GM19239 (cell line): Measurements from ENCODE around the gene SRSF8.

Source experiments
- DNase-seq: peaks from one replicate; pipeline ENCODE4 v3.0.0; 2011; ENCODE audit warnings: low spot score; ENCODE audit not compliant: insufficient read length
- FAIRE-seq: peaks from 2 replicates; lab custom pipeline; 2011; peaks lifted over from hg19 to GRCh38; lab: Jason Lieb, UNC

SRSF8 gene

DNA sequence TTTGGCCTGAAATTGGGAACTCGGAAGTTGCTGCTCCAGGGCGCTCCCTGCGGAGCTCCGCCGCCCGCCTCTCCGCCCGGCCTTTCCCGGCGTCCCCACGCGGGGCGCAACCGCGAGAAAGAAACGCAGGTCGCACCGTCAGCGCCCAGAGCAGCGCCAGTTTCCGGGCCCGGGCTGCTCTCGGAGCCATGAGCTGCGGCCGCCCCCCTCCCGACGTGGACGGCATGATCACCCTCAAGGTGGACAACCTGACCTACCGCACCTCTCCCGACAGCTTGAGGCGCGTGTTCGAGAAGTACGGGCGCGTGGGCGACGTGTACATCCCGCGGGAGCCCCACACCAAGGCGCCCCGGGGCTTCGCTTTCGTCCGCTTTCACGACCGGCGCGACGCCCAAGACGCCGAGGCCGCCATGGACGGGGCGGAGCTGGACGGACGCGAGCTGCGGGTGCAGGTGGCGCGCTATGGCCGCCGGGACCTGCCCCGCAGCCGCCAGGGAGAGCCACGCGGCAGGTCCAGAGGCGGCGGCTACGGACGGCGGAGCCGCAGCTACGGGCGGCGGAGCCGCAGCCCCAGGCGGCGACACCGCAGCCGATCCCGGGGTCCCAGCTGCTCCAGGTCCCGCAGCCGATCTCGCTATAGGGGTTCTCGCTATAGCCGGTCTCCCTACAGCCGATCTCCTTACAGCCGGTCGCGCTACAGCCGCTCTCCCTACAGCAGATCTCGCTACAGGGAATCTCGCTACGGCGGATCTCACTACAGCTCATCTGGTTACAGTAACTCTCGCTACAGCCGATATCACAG, 521 bp downstream of the SRSF8 start:
- no peak for DNase-seq
- FAIRE-seq, result no peak

DNA sequence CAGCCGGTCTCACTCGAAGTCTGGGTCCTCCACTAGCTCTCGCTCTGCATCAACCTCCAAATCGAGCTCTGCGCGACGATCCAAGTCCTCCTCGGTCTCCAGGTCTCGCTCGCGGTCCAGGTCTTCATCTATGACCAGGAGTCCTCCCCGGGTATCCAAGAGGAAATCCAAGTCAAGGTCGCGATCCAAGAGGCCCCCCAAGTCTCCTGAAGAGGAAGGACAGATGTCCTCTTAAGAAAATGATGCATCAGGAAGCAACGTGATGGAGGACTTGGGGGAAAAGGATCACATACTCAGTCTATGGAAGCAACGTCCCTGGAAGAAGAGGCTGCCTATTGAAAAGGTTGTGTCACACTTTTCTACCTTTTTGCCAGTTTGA, 1.1 kb downstream of the SRSF8 start:
- FAIRE-seq (peak; percentile 58), DNase-seq (no peak)

DNA sequence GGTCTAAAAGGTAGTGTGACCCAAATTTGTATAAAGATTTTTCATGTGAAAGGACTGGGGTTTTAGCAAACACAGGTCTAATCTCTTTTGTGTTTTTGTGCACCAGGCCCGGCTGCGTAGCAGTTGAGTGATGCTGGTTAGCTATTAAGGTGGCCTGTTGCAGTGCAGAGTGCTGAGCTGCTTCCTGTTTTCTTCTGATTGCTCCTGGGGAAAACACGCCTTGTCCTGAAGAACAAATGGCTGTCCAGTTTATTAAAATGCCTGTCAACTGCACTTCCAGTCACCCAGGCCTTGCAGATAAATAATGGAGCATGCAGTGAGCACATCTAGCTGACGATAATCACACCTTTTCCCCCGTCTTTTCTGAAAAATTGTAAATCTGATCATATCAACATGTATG, 1.8 kb downstream of the SRSF8 start:
- no peak for DNase-seq
- FAIRE-seq, result peak; percentile 98

DNA sequence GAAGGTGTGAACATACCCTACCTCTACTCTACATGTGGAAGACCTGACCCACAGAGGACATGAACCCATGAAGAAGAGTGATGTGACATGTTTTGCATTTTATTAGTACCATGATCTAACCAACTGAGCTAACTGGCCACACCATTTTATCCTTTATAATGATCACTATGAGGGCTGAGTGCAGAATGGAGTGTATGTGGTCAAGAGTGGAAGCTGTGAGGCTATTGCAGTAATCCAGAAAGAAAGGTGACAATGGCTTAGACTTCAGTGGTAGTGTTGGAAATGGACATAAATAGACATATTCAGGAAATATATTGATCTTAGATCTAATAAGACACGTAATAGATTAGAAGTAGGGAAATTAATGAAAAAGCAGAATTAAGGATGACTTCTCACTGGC, 3.8 kb downstream of the SRSF8 start:
- FAIRE-seq, result peak; percentile 4

DNA sequence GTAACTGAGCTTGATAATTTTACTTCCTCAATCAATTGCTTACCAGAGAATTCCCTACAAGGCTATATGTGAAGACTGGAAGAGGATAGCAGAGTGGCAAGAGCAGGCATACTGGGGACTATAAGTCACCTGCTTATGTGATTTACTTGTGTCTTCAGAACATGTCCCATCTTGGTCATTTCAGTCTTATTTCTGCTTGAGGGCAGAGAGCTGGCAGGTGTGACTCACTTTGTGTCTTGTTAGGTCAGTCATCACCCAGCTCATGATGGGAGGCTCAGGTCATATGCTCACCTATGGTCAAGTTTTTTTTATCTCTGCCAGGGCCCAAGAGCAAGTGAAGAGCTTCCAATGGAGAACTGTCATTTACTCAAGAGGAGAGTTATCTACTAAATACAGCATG, 6.2 kb downstream of the SRSF8 start:
- DNase-seq, result no peak
- no peak for FAIRE-seq

More for the DNA sequence above, 3.8 kb downstream of the SRSF8 start:
- no peak for DNase-seq

DNA sequence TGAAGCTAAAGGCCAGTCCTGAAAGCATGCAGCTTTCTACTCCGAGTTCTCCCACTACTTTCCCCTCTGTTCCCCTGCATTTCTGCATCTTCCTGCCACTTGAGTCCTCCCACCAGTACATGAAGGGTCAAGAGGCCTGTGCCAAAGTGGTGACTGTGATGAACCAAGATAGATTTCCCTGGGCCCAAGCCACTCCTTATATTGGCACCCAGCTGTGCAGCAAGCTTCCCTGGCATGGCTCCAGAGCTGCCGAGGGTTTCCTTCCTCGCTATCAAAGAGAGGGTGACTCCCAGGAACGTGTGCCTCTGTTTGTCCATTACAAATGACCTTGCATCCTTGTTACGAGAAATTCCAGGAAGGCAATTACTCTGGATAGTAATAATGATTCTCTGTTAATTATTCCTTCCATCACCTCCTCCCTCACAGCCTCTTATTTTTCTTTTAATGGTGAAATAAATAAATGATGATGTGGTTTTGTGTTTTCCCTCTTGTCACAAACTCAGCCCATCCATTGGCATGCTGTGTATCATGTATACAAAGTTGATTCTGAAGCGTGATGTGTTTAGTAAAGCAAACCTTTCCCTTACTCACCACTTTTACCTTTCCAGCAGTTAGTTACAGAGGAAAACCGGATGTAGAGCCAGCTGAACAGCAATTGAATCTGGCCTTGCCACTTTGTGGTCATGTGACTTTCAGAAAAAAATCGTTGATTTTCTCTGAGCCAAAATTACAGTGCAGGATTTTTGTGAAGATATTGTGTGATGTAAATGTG, 8.3 kb downstream of the SRSF8 start:
- no peak for FAIRE-seq

DNA sequence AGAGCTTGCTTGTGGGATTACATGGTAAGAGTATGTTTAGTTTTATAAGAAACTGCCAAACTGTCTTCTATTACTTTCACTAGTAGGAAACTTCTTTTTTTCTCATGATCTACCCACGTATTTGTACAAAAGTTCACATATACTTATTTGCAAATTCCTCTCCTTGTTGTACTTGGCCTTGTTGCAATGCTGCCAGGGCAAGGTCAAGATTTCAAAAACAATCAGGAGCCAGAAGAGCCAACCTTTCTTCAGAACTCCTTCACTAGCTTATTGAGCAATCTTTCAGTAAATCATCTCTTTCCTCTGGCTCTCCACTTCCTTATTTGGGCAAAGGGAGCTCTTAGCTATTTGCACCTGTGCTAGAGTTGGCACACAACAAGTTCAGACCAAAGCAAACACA, 9.7 kb downstream of the SRSF8 start:
- FAIRE-seq (peak; percentile 44), DNase-seq (no peak)

More for the DNA sequence above, 8.3 kb downstream of the SRSF8 start:
- DNase-seq, result no peak

DNA sequence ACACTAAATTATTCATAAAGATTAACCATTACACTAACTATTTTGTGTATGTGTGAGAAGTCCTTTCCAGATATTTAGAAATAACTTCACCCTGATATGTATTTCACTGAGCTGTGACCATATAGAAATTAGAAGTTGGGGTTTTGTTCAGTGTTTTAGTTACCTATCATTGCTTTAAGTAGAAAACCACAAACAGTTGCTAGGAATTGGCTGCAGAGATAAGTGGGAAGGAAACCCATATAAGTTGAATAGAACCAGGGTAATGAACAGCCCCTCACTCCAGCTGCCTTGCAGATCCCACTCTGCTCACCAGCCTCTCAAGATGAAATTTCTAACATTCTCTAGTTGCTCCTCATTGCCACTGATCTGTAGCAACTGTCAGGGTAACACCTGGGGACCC, 10.3 kb downstream of the SRSF8 start:
- no peak for DNase-seq
- no peak for FAIRE-seq

DNA sequence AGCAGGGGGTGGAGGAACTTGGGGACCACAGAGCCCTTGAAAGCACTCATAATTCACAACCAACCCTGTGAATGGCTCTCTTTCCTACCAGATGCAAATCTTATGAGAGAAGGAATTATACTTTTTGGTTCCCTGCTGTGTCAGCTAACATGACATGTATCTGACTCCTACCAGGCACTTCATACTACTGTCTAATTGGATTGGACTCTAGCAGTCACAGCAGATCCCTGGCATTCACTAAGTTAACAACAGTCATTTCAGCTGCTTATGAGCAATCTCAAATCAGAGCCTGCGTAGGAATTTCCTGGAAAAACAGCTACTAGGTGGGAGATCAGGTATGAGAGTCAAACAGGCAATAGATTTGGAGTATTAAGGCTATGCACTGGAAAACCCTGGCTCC, 11.8 kb downstream of the SRSF8 start:
- no peak for DNase-seq
- no peak for FAIRE-seq

DNA sequence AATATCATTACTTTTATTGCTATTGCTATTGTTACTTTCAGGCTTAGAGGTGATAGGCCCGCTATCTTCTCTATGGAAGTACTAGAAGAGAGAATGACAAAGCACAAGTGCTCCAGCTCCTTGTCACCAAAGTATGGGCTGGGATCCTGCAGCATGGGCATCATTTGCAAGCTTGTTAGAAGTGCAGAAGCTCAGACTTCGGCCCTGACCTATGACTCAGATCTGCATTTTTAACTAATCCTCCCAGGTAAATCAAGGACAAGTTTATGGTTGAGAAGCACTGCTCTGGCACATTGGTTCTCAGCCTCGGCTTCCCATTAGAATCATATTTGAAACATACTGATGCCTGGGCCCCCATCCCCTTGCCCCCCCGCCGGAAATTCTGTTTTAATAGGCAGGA, 14.3 kb downstream of the SRSF8 start:
- no peak for FAIRE-seq
- DNase-seq, result no peak

DNA sequence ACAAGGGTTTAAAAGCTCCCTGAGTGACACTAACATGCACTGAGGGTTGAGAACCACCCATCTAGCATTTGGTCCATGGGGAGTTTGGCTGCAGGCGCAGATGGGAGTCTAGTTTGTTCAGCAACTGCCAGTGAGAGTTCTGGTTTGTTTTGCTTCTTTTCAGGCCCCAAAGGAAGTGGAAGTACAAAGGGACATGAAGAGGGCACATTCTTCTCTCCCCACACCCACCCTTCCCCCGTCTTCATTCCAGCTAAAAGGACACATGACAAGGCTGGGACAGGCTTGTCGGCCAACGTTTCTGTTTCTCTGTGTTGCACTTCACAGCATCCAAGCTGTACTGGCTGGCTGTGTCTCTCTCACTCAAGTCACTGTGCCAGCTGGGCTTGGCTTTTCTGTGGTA, 14.7 kb downstream of the SRSF8 start:
- no peak for DNase-seq
- no peak for FAIRE-seq

DNA sequence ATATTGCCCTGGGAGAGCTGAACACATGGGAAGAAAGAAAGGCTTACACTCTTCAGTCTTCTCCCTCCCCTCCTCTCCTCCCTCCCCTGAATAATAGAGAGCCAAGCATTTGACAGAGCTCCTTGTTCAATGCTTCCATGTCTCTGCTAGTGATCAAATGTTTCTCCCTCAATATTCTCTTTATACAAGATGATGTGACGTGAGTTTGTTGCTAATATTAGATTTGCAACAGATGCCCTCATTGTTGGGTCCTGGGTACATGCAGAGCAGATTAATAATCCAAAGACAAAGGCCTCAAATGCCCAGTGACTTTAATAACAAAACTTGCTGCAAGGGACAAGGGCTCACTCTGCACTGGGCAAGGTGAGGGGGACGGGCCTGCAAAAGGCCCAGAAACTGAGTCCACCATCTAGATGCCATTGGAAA, 15.9 kb downstream of the SRSF8 start:
- FAIRE-seq, result no peak

DNA sequence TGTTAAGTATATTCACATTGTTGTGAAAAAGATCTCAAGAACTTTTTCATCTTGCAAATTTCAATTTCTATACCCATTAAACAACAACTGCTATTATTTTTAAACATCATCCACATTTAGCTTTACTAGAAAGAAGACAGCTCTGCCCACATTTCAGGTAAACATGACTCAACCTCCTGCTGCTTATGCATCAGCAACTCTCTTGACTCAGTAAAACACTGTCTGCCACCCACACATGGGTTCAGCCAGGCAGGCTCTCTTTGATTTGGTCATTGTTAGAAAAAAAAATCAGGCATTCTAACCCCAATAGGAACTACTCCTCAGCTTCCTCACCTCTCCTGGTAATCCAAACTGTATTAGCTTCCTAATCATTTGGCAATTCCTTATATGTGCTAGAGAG, 17.8 kb downstream of the SRSF8 start:
- no peak for DNase-seq

More for the DNA sequence above, 15.9 kb downstream of the SRSF8 start:
- DNase-seq, result no peak

DNA sequence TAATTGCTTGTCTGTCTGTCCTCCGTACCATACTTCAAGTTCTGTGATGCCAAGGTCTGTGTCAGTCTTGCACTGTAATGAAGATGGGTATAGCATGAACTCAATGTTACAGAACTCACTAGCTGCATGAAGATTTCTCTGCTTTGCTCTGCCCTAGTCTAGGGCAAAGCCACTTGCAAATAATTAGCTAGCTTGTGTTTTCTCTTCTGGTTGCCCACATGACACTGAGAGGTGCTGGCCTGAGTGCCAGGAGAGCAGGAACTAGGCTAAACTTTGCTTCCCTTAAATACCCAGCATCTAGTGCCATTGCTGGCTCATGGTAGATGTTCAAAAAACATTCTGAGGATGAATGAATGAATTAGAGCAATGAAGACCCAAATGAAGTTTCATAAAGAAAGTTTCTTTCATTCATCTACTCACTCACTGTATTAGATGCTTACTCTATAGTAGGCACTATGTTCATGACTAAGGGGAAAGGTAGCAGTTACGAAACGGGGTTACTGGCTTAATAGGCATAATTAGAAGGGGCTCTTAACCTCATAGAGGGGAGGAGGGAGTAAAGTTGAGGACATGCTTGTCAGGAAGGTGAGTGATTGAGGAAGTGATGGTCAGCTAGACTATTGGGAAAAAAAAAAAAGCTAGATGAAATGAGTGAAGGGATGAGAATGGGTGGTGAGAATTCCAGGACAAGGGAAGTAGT, 18.5 kb downstream of the SRSF8 start:
- FAIRE-seq, result peak; percentile 47

More for the DNA sequence above, 17.8 kb downstream of the SRSF8 start:
- no peak for FAIRE-seq

DNA sequence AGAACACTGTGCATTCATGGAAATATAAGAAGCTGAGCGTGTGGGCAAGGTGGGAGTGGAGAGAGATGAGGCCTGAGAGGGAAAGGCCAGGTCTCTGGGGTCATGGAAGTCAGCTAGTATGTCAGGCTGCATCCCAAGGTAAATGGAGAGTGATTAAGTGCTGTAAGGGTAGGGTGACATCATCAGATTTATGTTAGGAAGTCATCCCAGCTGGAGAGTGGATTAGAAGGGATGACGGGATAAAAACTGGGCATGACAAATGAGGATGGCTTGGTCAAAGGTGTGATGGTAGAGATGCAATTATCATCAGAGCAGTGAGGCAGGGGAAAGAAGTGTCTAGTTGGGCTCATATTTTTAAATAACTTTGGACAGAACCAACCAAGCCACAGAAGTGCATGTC, 19.4 kb downstream of the SRSF8 start:
- DNase-seq (no peak), FAIRE-seq (no peak)

More for the DNA sequence above, 18.5 kb downstream of the SRSF8 start:
- DNase-seq, result no peak

DNA sequence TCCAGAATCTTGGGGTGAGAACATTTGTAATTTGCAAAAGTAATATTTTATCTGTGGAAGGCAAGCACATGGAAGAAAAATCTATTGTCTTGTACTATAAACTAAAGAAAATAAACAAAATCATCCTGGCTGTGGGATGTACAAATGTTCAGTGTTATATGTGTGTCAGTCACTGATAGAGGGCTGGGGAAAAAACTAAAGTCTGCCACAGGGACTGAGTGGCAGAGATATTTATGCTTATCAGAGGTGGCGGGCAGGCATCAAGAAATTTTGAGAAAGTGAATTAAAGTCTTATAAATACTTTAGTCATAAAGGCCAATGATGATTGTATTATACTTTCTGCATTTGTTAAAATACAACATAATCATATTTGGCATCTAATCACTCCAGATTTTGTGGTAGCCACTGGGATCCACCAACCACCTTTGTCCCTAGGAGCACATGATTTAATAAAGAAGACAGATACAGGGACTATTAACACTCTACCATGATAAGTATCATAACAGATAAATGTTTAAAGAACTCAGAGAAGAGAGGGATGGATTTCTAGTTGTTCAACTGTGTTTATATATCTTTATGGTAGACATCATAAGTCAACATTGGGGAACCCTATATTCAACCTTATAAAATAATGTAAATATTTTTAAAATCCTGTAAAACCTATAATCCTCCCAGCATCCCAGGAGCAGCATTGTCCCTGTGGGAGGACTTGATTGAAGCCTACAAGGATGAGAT, 20.3 kb downstream of the SRSF8 start:
- no peak for DNase-seq
- FAIRE-seq, result no peak

DNA sequence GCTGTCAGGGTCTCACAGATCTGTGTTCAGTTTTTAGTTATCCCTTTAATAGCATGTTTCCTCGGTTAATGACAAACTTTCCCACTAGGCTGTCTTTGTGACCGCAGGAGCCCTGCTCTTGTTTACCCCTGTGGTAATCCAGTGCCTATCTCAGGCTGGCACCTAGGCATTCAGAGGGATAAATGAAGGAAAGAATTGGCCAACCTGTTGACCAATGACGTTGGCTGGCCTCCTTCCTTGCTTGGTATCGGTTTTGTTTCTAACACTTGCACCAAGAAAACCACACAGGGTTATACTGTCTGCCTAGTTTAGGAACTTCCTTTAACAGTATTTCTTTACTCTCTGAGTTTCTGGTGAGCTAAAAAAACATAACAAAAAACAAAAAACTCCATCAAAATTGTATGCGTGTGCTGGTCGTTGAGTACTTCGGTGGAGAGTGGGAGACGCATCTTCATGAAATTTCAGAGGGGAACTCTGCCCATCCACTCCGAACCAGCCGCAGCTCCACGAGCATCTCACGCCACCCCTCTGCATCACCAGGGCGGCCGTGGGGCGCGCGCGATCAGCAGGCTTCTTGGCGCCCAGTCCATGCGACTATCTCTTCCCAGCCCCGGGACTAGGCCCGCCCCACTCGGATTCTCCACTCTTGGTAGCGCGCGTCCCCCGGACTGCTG, 22.4 kb downstream of the SRSF8 start:
- FAIRE-seq (peak; percentile 97), DNase-seq (no peak)

DNA sequence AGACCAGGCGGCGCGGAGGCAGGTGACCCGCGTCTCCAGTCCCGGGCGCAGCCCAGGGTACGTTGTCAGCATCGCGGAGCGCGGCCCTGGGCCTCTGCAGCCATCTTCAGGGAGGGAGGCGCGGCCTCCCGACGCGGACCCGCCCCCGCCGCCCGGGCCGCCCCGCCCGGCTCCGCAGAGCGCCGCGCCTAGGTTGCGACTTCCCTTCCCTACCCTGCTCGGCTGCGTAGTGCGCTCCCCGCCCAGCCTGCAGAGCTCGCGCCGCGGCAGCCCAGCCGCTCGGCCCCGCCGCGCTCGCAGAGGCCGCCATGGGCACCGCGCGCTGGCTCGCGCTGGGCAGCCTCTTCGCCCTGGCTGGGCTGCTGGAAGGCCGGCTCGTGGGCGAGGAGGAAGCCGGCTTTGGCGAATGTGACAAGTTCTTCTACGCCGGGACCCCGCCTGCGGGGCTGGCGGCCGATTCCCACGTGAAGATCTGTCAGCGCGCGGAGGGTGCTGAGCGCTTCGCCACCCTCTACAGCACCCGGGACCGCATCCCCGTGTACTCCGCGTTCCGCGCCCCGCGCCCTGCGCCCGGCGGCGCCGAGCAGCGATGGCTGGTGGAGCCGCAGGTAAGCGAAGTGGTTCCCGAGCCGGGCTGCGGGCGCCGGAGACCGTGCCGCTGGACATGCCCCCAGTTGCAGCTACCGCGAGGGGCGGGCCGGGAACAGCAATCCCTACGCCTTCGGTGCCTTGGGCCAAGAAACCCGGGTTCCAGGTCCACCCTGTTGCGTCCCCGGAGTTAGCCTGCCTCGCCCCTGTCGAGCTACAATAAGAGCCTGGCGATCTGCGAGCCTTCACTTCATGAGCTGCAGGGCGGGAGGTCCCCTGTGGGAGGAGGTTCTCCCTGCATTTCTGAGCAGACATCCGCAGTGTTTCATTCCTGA, 23.2 kb downstream of the SRSF8 start, which contains the start of gene ENDOD1:
ENDOD1 (plus strand) TSS at position 227 of the 923 bp plus-strand sequence; CDS start at position 309, 82 bp downstream.
- peak; percentile 69 for DNase-seq
- FAIRE-seq, result peak; percentile 84
